Measurements from ENCODE around the gene NOP53.
"Not testable (repeated sequence)": the region's sequence is repeated elsewhere in the genome, so short reads cannot be mapped to it uniquely, and the experiment has no call there.

DNA sequence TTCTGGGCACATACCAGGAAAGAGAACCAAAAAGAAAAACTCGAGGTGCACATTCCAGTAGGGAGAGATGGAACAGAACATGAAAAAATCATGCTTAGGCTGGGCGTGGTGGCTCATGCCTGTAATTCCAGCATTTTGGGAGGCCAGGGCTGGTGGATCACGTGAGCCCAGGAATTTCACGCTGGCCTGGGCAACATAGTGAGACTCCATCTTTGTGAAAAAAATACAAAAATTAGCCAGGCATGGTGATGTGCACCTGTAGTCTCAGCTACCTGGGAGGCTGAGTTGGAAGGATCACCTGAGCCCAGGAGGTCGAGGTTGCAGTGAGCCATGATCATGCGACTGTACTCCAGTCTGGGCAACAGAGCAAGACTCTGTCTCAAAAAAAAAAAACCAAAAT is 25.9 kb downstream of the NOP53 start:
- TF ChIP-seq CTCF (conservative IDR thresholded peaks at IDR 0.05; ENCODE audit: low read depth, low read length); EZH2 (IDR thresholded peaks at IDR 0.05; ENCODE audit: borderline replicate concordance, low read depth, low read length, poor library complexity, severe bottlenecking): not testable (repeated sequence)
